Activated naive CD4-positive, alpha-beta T cell treated with anti-CD3 and anti-CD28 coated beads, Interleukin-2, amount 50 U/mL, for 72 hours (primary cell): ENCODE measurements around the gene IFT20. TPM values are rescaled to one million over a fixed set of nuclear protein-coding genes. Genes with fewer than 3 reads are reported as not detected.

ENCODE experiments used
- ATAC-seq, 2 donors: fragments of 150-1000 bp; cut with Tn5 transposase; 2 replicates each; pipeline ENCODE4 v1.10.0; 2021; ENCODE audit warnings: mild to moderate bottlenecking in 2 of 2, moderate library complexity in 2 of 2
- DNase-seq, 2 donors: peaks; one replicate each; pipeline ENCODE4 v3.0.0; 2021 to 2022; ENCODE audit warnings: low spot score in 2 of 2
- H3K27ac Mint-ChIP-seq, 2 donors: one replicate each; pipeline ENCODE4 v1.8.0; 2022; ENCODE audit warnings: mild to moderate bottlenecking in 2 of 2, mixed read lengths in 2 of 2
- H3K36me3 Mint-ChIP-seq, 2 donors: one replicate each; pipeline ENCODE4 v1.8.0; 2022; ENCODE audit warnings: mixed read lengths in 2 of 2
- H3K9me3 Mint-ChIP-seq, 2 donors: one replicate each; pipeline ENCODE4 v1.8.0; 2022; ENCODE audit warnings: mixed read lengths in 2 of 2
- total RNA-seq, 2 donors: library from RNA; stranded (reverse); gene quantifications; one replicate each; pipeline ENCODE4 v1.2.3, GENCODE V29; 2022

Gene IFT20
- total RNA-seq, result 10 to 100 TPM; 16.4 to 16.8 TPM

GRCh38 chr17:28335201-28335958, at the start of gene IFT20, which contains the start of gene TNFAIP1:
Gene IFT20 (minus strand): TSS chr17:28335472. CDS start chr17:28331985, 3,487 bp downstream.
Gene TNFAIP1 (plus strand): TSS chr17:28335761. CDS start chr17:28339522, 3,761 bp downstream.
- H3K36me3 Mint-ChIP-seq, result peaks cover 0 to 13% of the 10 kb centered on the region in 2 donors

GRCh38 chr17:28385037-28385400, 49.7 kb upstream of the IFT20 start:
- H3K36me3 Mint-ChIP-seq, result peaks cover 0 to 8% of the 10 kb centered on the region in 2 donors
- peak; percentile 23 to 58 for ATAC-seq
- H3K9me3 Mint-ChIP-seq, result no peaks in the 10 kb centered on the region
- peak overlapping the region; percentile 7 to 83 for H3K27ac Mint-ChIP-seq
- DNase-seq, result no peak

More at GRCh38 chr17:28335201-28335958, at the start of gene IFT20, which contains the start of gene TNFAIP1:
- Mint-ChIP-seq H3K9me3 (no peaks in the 10 kb centered on the region), H3K27ac (peak within 1 kb of the TSS; percentile 95 to 96)
- ATAC-seq (peak; percentile 92 to 97), DNase-seq (peak; percentile 94 to 96)

GRCh38 chr17:28384281-28385036, 49.2 kb upstream of the IFT20 start:
- ATAC-seq (peak; percentile 92 to 94), DNase-seq (peak; percentile 60 to 65)
- Mint-ChIP-seq H3K36me3 (peaks cover 0 to 5% of the 10 kb centered on the region in 2 donors), H3K9me3 (no peaks in the 10 kb centered on the region), H3K27ac (peak overlapping the region; percentile 66 to 83)

- Mint-ChIP-seq H3K27ac (no peak overlapping the region), H3K9me3 (no peaks in the 10 kb centered on the region), H3K36me3 (peaks cover 0 to 5% of the 10 kb centered on the region in 2 donors)
- DNase-seq (no peak), ATAC-seq (no peak)
These were observed 46.0 kb upstream of the IFT20 start for GRCh38 chr17:28381141-28381825.

- H3K9me3 Mint-ChIP-seq, result no peaks in the 10 kb centered on the region
- no peak overlapping the region for H3K27ac Mint-ChIP-seq
- ATAC-seq (no peak), DNase-seq (no peak)
- peaks cover 0 to 5% of the 10 kb centered on the region in 2 donors for H3K36me3 Mint-ChIP-seq
These were observed 44.8 kb upstream of the IFT20 start for GRCh38 chr17:28379814-28380801.

GRCh38 chr17:28372945-28373274, 37.6 kb upstream of the IFT20 start:
- DNase-seq (no peak), ATAC-seq (no peak)
- H3K9me3 Mint-ChIP-seq, result no peaks in the 10 kb centered on the region
- peak overlapping the region; percentile 82 to 94 for H3K27ac Mint-ChIP-seq
- peaks cover 0 to 16% of the 10 kb centered on the region in 2 donors for H3K36me3 Mint-ChIP-seq

- H3K27ac Mint-ChIP-seq, result peak overlapping the region; percentile 82 to 94
- ATAC-seq, result peak; percentile 8 to 23
These were observed 37.1 kb upstream of the IFT20 start for GRCh38 chr17:28372203-28372944.

GRCh38 chr17:28371245-28372202, 36.3 kb upstream of the IFT20 start, which contains the start of gene SARM1:
Gene SARM1 (plus strand): TSS chr17:28371694. CDS start chr17:28372033, 339 bp downstream.
- peak within 1 kb of the TSS; percentile 82 to 94 for H3K27ac Mint-ChIP-seq
- peaks cover 0 to 16% of the 10 kb centered on the region in 2 donors for H3K36me3 Mint-ChIP-seq

More at GRCh38 chr17:28372203-28372944, 37.1 kb upstream of the IFT20 start:
- peak in 1 of 2 donors; percentile 40 for DNase-seq
- Mint-ChIP-seq H3K36me3 (peaks cover 0 to 16% of the 10 kb centered on the region in 2 donors), H3K9me3 (no peaks in the 10 kb centered on the region)

GRCh38 chr17:28370744-28371103, 35.5 kb upstream of the IFT20 start:
- no peak for DNase-seq
- ATAC-seq, result no peak
- Mint-ChIP-seq H3K9me3 (no peaks in the 10 kb centered on the region), H3K36me3 (peaks cover 0 to 16% of the 10 kb centered on the region in 2 donors), H3K27ac (peak overlapping the region in 1 of 2 donors; percentile 82)

More at GRCh38 chr17:28371245-28372202, 36.3 kb upstream of the IFT20 start, which contains the start of gene SARM1:
- peak; percentile 84 to 91 for DNase-seq
- ATAC-seq, result peak; percentile 87 to 95
- H3K9me3 Mint-ChIP-seq, result no peaks in the 10 kb centered on the region

- Mint-ChIP-seq H3K27ac (peak within 1 kb of the TSS; percentile 82 to 94), H3K9me3 (no peaks in the 10 kb centered on the region), H3K36me3 (peaks cover 0 to 16% of the 10 kb centered on the region in 2 donors)
- DNase-seq, result no peak
- no peak for ATAC-seq
These were observed 34.9 kb upstream of the IFT20 start, which contains the start of gene VTN for GRCh38 chr17:28370035-28370743. Gene VTN (minus strand): TSS chr17:28370307. CDS start chr17:28370203, 104 bp downstream.

- ATAC-seq, result no peak
- no peaks in the 10 kb centered on the region for H3K9me3 Mint-ChIP-seq
- DNase-seq, result no peak
- peaks cover 0 to 16% of the 10 kb centered on the region in 2 donors for H3K36me3 Mint-ChIP-seq
- peak overlapping the region in 1 of 2 donors; percentile 82 for H3K27ac Mint-ChIP-seq
These were observed 34.4 kb upstream of the IFT20 start for GRCh38 chr17:28369684-28370034.

- no peak for ATAC-seq
- H3K27ac Mint-ChIP-seq, result no peak overlapping the region
- peaks cover 0 to 16% of the 10 kb centered on the region in 2 donors for H3K36me3 Mint-ChIP-seq
- no peak for DNase-seq
- no peaks in the 10 kb centered on the region for H3K9me3 Mint-ChIP-seq
These were observed 33.8 kb upstream of the IFT20 start for GRCh38 chr17:28368915-28369683.

GRCh38 chr17:28368306-28368831, 33.1 kb upstream of the IFT20 start:
- H3K36me3 Mint-ChIP-seq, result peaks cover 0 to 11% of the 10 kb centered on the region in 2 donors
- H3K9me3 Mint-ChIP-seq, result no peaks in the 10 kb centered on the region
- ATAC-seq (no peak), DNase-seq (no peak)
- no peak overlapping the region for H3K27ac Mint-ChIP-seq
